Adrenal gland (tissue), 12 donors: ENCODE data around the gene STK32C. TPM values are rescaled to one million over a fixed set of nuclear protein-coding genes. Genes with fewer than 3 reads are reported as not detected.

ENCODE experiments used
- DNase-seq, 7 donors: peaks; one replicate each; pipeline ENCODE4 v3.0.0-alpha.2; 2019 to 2020
- H3K27ac ChIP-seq, 5 donors: fragments of 200-600 bp; sonication (generic) in 4 of 5; 1 replicate in 3 of 5; 2 replicates in 2 of 5; pipeline versions ENCODE4 v1.5.1 to v1.8.0; 2016 to 2020; ENCODE audit warnings: mild to moderate bottlenecking in 1 of 5
- H3K27me3 ChIP-seq: fragments of 200-600 bp; 2 replicates; pipeline ENCODE4 v1.8.0; 2021
- H3K36me3 ChIP-seq, 2 donors: fragments of 200-600 bp; replicated peaks in 1 of 2; 1 replicate in 1 of 2; 2 replicates in 1 of 2; pipeline versions ENCODE4 v1.5.1 to v1.8.0; 2018 to 2022
- H3K4me1 ChIP-seq, 2 donors: fragments of 200-600 bp; replicated peaks in 1 of 2; 1 replicate in 1 of 2; 2 replicates in 1 of 2; pipeline versions ENCODE4 v1.5.1 to v1.8.0; 2018 to 2021
- H3K4me3 ChIP-seq, 4 donors: fragments of 200-600 bp; sonication (generic) in 3 of 4; one replicate each; pipeline ENCODE4 v1.5.1; 2016 to 2018
- H3K9me3 ChIP-seq, 3 donors: fragments of 200-600 bp; sonication (generic) in 1 of 3; replicated peaks in 1 of 3; 1 replicate in 2 of 3; 2 replicates in 1 of 3; pipeline versions ENCODE4 v1.5.1 to v1.8.0; 2016 to 2021
- CTCF ChIP-seq, 6 experiments: fragments of 450-650 bp in 4 of 6; fragments of 200-600 bp in 2 of 6; sonication (generic) in 1 of 6; IDR thresholded peaks; 1 replicate in 5 of 6; 2 replicates in 1 of 6; pipeline versions ENCODE4 v1.5.1 to v1.8.0; 2016 to 2021; ENCODE audit warnings: antibody characterized with exemption in 6 of 6, mild to moderate bottlenecking in 2 of 6, moderate library complexity in 1 of 6
- POLR2A ChIP-seq, 2 donors: fragments of 450-650 bp; IDR thresholded peaks; one replicate each; pipeline ENCODE4 v1.6.1; 2017; ENCODE audit warnings: antibody characterized with exemption in 2 of 2, mild to moderate bottlenecking in 2 of 2, moderate library complexity in 1 of 2
- WGBS, 4 donors: extraction: QIAGEN DNeasy Blood & Tissue Kit in 2 of 4; methylation state at CpG; one replicate each; pipeline versions ENCODE4 v1.1.5 to v1.1.7; 2013 to 2017; 5-methylcytosine and 5-hydroxymethylcytosine counted together
- intact Hi-C, 2 donors: fragments of 100-400 bp; cut with DNase I; formaldehyde crosslinking; loops; one replicate each; pipeline versions ENCODE4 v1.14.1 to v1.15.0; 2022 to 2023
- polyA plus RNA-seq, 3 donors: library from polyadenylated mRNA; stranded (reverse); fragments of 200-250 nt in 2 of 3; fragments of 350-450 nt in 1 of 3; fragmentation: Illumina TruSeq in 1 of 3; extraction: RNeasy Lipid Tissue Mini Kit (QIAGEN cat#74804) in 1 of 3; gene quantifications; one replicate each; pipeline ENCODE4 v1.2.3, GENCODE V29; 2013 to 2014
- total RNA-seq, 9 donors: library from RNA; depleted of rRNA in 4 of 9; stranded (reverse); fragments of >200 nt in 4 of 9; fragments of 120-200 nt in 1 of 9; fragmentation: NEBNext Ultra II Directional in 1 of 9; extraction: Animal tissue kit (Norgen Biotek cat#: 25700) in 1 of 9; gene quantifications; one replicate each; pipeline versions ENCODE4 v1.1.0 to v1.2.4, GENCODE V29; 2013 to 2023
- donor health status: healthy with polysubstance abuse.
- donor health status: Bipolar disorder and iron deficiency.
- donor health status: DM: yes; HTN: yes; CAD: no.
- donor health status: DM: no; HTN: no; CAD: no.
- donor health status: DM: no; HTN: no; CAD: no.
- donor health status: DM: yes; HTN: yes; CAD: no.

The STK32C gene
- total and polyA plus RNA-seq, 12 donors = 2.8 to 36.5 (median 15.9) TPM

DNA sequence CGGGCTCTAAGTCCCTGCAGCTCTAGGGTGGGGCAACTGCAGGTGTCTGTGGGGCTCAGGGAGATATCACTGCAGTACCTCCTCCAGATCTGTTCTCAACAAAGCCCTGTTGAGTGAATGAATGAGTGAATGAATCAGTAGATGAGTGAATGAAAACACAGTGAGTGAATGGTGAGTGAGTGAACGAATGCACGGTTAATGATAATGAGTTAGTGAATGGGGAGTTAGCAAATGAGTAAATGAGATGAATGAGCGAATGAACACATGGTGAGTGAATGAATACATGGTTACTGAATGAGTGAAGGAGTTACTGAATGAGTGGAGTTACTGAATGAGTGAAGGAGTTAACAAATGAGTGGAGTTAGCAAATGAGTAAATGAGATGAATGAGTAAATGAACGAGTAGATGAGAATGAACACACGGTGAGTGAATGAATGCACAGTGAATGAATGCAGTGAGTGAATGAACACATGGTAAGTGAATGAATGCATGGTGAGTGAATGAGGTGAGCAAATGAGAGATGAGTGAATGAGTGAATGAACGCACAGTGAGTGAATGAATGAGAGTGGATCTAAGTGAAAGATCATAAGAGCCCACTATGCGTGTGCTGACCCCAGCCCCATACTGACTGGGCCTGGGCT, 34.3 kb downstream of the STK32C start:
- 92 to 94% (median 94%) methylated on average over 8 of the region's 8 CpGs for WGBS, 4 donors
- intact Hi-C loops = no loop called here
- H3K27me3 ChIP-seq = no peaks in the 10 kb centered on the region
- H3K4me1 ChIP-seq = no peaks in the 10 kb centered on the region
- no peaks in the 10 kb centered on the region for H3K36me3 ChIP-seq
- TF ChIP-seq POLR2A (IDR thresholded peaks at IDR 0.05) (no peak), CTCF (IDR thresholded peaks at IDR 0.05) (no peak)
- no peak overlapping the region for H3K27ac ChIP-seq
- no peaks in the 10 kb centered on the region for H3K9me3 ChIP-seq
- H3K4me3 ChIP-seq = no peak overlapping the region
- no peak for DNase-seq

GRCh38 chr10:132272231-132272971, 35.3 kb downstream of the STK32C start:
- Histone ChIP-seq H3K27ac (no peak overlapping the region), H3K36me3 (no peaks in the 10 kb centered on the region), H3K4me3 (no peak overlapping the region), H3K4me1 (no peaks in the 10 kb centered on the region), H3K27me3 (no peaks in the 10 kb centered on the region), H3K9me3 (no peaks in the 10 kb centered on the region)
- DNase-seq = peak in 3 of 7 donors; percentile 13 to 47 (median 18)
- intact Hi-C loops = no loop called here
- TF ChIP-seq POLR2A (IDR thresholded peaks at IDR 0.05) (no peak), CTCF (IDR thresholded peaks at IDR 0.05) (no peak)
- WGBS, 4 donors = 71 to 84% (median 75%) methylated on average over 26 to 35 of the region's 35 CpGs

GRCh38 chr10:132271458-132272230, 36.1 kb downstream of the STK32C start:
- H3K27me3 ChIP-seq = no peaks in the 10 kb centered on the region
- intact Hi-C loops = no loop called here
- no peak overlapping the region for H3K4me3 ChIP-seq
- no peak overlapping the region for H3K27ac ChIP-seq
- H3K9me3 ChIP-seq = no peaks in the 10 kb centered on the region
- TF ChIP-seq CTCF (IDR thresholded peaks at IDR 0.05) (no peak), POLR2A (IDR thresholded peaks at IDR 0.05) (no peak)
- peaks cover 0 to 5% of the 10 kb centered on the region in 2 donors for H3K4me1 ChIP-seq
- DNase-seq = no peak
- H3K36me3 ChIP-seq = no peaks in the 10 kb centered on the region
- WGBS, 4 donors = 83 to 89% (median 85%) methylated on average over 8 to 27 of the region's 27 CpGs
